HG03442 (cell line): ENCODE results near the gene SYCP2L.
"Not testable (repeated sequence)": the region's sequence is repeated elsewhere in the genome, so short reads cannot be mapped to it uniquely, and the experiment has no call there.

Experiments
- ATAC-seq: cut with Tn5 transposase; IDR thresholded peaks from one replicate; pipeline ENCODE4 v1.9.1; 2021; ENCODE audit warnings: mild to moderate bottlenecking, moderate library complexity; ENCODE audit not compliant: unreplicated experiment

Gene SYCP2L

DNA sequence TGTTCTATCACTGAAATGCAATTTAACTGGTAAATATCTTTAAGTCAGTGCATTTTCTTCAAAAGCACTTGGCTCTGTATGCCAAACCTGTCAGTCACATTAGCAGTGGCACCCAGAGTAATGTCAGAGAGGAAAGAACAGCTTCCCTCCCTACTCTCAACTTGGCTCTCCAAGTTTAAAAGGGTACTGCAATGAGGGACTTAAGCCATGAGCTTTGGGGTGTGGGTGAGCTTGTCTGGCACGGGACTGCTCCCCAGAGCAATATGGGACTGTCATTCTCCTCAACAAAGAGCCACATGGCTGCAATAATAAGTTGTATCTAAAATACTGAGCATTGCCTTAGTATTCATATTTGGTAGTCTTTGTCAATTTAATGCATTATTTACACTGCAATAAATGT is 9.0 kb upstream of the SYCP2L start:
- no peak for ATAC-seq

DNA sequence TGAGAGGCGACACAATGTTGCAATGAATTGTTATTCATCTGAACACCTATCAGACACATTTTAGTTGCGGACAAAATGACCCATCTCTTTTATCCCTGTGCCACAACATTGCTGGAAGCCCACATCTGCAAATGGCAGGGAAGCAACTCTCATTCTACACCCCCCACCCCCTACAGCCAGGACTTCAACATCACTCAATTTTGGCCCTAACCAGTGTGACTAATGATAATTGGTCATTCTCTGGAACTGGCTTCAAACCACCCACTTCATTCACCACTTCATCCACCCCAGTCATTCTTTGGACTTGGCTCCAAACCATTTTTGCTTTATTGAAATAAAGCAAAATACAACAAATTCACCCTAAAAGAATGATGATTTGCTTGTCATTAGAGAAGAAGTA is 6.5 kb upstream of the SYCP2L start:
- no peak for ATAC-seq

DNA sequence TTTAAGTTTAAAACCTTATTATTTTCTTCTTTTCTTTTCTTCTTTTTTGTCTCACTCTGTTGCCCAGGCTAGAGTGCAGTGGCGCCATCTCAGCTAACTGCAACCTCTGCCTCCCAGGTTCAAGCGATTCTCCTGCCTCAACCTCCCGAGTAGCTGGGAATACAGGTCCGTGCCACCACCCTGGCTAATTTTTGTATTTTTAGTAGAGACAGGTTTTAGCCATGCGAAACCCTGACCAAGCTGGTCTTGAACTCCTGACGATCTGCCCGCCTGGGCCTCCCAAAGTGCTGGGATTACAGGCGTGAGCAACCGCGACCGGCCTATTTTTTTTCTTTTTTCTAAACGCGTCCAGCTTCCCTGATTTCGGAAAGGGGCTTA is 4.6 kb upstream of the SYCP2L start:
- not testable (repeated sequence) for ATAC-seq

DNA sequence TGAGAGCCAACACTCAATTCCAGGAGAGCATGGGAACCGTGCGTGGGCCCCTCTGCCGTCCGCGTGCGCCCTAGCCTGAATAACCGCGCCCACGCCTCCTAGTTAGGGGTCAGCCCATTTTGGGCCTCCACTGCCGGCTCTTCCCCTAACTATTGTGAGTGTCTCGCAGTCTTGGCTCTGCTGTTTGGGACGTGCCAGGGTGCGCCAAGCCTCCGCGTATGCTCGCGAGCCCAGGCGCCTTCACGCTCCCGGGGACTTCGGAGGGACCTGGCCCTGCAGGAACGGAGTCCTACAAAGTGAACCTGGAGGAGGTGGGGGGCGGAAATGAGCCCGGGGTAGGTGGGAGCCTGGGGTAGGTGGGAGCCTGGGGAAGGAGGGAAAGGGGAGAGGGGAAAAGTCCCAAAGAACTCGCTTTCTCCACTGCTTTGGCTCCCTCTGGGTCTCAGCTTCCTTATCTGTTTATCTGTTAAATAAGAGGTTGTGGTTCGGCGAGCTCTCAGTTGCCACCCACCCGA is 4.1 kb upstream of the SYCP2L start:
- ATAC-seq, result no peak

DNA sequence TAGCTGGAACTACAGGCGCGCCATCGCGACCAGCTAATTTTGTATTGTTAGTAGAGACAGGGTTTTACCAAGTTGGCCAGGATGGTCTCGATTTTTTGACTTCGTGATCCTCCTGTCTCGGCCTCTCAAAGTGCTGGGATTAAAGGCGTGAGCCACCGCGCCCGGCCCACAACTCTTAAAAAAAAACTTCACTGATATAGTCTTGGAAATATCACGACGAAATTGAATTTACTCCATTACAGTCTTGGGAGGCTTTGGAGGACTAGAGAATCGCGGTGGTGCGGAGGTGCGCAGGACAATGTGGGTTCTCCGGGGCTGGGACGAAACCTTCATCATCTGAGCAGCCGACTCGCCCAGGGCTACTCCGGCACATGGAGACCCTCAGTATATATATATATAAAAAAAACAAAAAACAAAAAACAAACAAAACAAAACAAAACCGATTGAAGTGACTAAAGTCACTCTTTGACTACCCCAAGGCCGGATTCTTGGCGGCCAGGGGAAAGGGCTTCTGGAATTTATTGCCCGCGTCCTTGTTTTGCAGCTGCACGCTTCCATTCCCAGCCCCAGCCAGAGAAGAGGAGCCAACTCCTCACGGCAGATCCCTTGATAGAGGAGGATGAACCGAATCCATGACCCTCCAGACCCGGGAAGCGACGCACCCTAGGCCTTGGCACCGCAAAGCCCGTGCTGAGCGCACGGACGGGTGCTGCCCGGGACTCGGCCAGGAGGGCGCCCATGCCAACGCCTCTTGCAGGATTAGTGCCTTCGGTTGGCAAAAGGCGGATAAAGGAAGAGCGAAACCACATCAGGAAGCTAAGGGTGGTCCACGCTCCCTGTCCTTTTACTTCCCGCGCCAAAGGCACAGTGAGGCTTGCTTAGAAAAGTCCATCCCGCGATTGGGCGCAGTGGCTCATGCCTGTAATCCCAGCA is 3.3 kb upstream of the SYCP2L start:
- no peak for ATAC-seq

DNA sequence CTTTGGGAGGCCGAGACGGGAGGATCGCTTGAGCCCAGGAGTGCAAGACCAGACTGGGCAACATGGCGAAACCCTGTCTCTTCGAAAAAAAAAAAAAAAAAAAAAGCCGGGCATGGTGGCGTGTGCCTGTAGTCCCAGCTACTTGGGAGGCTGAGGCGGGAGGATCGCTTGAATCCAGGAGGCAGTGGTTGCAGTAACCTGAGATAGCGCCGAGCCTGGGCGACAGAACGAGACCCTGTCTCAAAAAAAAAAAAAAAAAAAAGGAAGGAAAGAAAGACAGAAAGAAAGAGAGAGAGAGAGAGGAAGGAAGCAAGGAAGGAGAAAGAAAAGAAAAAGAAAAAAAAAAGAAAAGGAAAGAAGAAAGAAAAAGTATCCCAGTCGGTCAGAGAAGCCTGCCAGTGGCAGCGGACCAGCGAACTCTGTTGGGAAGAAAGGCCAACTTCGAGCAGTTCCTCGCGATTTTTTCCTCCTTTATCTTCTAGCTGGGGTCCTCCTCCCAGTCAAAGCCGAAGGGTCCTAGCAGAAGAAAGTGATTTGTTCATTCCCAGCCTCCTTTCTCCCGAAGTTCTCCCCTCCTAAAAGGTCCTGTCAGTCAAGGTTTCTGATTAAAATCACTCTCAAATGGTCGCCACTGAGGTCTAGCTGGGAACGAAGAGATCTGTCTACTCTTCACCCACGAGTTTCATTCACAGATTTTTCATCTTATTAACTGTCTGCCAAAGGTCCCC is 2.4 kb upstream of the SYCP2L start:
- ATAC-seq, result no peak

DNA sequence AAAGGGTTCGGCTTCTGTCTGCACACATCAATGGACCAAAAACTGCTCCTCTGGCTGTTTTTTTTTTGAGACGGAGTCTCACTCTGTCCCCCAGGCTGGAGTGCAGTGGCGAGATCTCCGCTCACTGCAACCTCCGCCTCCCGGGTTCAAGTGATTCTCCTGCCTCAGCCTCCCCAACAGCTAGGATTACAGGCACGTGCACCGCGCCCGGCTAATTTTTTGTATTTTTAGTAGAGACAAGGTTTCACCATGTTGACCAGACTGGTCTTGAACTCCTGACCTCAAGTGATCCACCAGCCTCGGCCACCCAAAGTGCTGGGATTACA is 524 bp upstream of the SYCP2L start:
- ATAC-seq, result not testable (repeated sequence)

DNA sequence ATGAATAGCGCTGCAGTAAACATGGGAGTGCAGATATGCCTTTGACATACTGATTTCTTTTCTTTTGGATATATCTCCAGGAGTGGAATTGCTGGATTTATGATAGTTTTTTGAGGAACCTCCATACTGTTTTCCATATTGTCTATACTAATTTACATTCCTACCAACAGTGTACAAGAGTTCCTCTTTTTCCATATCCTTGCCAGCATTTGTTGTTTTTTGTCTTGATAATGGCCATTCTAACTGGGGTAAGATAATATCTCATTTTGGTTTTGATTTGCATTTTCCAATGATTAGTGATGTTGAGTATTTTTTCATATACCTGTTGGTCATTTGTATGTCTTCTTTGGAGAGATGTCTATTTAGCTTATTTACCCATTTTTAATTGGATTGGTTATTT is 3.3 kb downstream of the SYCP2L start:
- no peak for ATAC-seq

DNA sequence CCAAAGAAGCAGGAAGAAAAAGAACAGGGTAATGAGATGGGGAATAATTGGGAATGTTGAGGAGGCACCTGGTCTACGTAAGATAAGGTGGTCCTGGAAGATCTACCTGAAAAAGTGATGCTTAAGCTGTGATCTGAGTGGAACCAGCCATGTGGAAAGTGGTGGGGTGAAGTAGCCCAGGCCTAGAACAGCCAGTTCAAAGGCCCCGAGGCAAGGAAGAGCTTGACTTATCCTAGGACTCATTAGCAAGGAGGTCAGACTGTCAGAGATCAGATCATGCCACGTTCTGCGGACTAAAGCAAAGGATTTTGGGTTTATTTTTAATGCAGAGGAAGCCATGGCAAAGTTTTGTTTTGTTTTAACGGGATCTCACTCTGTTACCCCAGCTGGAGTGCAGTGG is 5.1 kb downstream of the SYCP2L start:
- ATAC-seq, result no peak

DNA sequence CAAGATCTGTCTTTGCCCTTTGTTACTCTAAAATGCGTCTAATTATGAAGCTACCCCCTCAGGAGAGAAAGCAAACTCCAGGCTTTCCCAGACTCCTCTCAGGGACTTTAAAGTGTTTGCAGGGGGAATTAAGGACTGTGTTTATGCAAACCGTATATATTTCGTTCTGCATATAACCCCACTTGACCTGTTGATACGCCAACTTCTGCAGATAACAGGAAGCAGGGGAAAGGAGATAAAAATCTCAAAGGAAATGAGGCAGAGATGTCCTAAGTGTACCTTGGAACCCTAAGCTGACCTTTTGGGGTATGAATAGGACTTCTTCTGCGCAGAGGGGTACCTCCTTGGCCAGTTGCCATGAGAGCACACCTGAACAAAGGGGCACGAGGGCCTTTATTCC is 8.1 kb downstream of the SYCP2L start:
- ATAC-seq, result no peak

DNA sequence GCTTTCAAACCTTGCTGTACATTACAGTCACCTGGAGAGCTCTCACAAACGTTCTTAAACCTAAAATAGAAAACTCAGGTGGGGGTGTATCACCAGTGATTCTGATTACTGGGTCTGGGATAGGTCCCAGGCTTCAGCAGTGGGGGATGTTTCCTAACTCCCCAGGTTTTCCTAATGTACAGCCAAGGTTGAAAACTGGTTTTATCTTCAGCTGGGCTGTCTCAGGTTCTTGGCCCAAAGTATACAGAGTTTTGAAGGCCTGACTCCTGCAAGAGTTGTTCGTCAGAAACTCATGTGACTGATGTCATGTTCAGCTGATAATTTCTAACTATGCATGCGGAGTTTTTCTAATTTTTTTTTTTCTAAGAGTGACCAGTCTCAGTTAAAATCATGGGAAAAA is 9.8 kb downstream of the SYCP2L start:
- no peak for ATAC-seq

DNA sequence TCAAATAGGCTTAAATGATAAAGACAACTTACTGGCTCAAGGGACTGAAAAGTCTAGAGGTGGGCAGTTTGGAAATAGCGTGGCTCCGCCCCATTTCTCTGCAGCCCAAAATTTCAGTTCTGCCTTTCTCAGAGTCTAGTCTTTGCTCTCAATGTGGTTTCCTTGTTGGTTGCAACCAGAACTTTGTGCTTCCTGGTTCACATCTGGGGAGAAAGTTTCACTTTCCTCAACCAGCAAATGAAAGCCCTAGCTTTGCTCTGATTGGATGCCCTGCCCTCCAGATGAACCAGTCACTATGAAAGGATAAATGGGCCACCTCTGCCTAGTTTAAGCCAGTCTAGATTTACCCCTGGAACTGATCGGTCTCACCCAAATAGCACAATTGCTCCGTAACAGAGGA is 14.9 kb downstream of the SYCP2L start:
- ATAC-seq, result peak; percentile 92

DNA sequence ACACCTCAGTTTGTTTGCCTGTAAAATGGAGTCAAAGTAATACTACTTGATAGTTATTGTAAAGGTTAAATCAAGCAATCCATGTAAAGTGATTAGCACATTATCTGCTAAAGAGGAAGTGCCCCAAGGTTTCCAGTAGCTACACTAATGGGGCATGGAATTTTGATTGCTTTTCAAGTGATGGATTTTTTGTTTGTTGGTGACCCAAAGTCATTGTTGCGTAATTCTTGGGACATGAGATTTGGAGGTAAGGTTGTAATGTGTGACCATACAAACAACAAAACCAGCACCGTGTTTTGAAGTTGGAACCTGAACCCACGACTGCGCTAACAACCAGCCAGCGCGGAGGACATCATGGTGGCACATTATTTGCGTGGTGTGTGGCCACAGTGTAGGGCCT is 17.2 kb downstream of the SYCP2L start:
- ATAC-seq, result no peak

DNA sequence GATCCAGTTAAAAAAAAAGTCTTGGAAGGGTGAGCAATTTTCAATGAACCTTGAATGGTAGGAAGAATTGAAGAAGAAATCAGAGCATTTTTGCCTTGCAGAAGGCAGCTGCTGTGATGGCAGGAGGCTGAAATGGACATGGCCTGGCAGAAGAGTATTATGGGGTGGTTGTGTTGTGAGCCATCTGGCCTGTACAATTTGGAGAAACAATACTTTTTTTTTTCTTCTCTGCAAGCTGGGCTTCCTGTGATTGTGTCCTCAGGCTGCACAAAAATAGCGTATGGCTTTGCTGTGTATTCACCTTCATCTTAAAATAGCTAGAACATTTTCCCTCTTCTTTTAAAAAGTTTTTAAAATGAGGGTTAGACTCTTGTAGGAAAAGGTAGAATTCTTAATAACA is 21.4 kb downstream of the SYCP2L start:
- ATAC-seq, result no peak

DNA sequence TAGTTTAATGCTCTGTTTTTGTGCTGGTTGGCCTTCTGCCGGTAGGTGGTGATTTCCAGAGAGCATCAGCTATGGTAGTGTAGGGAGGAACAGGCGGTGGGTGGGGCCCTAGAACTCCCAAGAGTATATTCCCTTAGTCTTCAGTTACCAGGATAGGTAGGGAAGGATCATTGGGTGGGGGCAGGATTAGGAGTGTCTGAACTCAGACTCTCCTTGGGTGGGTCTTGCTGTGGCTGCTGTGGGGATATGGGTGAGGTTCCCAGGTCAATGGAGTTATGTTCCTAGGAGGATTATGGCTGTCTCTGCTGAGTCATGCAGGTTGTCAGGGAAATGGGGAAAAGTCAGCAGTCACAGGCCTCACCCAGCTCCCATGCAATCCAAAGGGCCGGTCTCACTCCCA is 32.7 kb downstream of the SYCP2L start:
- ATAC-seq, result not testable (repeated sequence)

DNA sequence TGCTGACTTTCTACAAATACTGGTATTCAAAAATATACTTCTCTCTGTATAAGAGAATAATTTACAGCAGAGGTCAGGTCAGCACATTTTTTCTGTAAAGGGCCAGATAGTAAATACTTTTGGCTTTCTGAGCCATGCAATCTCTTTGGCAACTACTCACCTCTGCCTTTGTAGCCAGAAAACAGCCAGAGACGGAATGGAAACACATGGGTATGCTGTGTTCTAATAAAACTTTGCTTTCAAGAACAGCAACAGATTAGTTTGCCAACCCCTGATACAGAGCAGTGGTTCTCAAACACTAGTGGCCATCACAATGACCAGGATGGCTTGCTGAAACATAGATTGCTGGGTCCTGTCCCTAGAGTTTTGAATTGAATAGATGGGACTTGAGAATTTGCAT is 46.3 kb downstream of the SYCP2L start:
- ATAC-seq, result no peak

DNA sequence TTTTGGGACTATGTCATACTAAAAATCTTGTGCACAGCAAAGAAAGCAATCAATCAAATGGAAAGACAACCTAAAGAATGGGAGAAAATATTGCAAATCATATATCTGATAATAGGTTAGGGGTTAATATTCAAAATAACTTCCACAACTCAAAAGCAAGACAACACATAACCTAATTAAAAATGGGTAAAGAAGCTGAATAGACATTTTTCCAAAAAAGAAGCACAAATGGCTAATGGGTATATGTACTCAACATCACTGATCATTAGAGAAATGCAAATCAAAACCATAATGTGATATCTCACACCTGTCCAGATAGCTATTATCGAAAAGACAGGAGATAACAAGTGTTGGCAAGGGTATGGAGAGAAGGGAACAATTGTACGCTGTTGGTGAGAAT is 53.0 kb downstream of the SYCP2L start:
- ATAC-seq, result no peak

DNA sequence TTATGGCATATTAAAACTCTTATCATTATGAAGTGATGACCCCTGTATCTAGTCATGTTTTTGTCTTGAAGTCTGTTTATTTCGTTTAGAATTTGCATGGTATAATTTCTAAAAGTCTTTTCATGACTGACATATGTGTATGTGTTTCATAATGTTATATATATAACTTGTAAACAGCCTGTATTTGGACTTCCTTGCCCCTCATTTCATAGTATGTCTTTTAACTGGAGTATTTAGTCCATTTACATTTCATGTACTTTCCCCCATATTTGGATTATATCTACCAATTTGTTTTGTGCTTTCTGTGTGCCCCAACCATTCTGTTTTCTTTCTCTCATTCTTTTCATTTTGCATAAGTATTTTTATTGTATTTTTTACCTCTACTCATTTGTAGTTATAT is 59.0 kb downstream of the SYCP2L start:
- no peak for ATAC-seq

DNA sequence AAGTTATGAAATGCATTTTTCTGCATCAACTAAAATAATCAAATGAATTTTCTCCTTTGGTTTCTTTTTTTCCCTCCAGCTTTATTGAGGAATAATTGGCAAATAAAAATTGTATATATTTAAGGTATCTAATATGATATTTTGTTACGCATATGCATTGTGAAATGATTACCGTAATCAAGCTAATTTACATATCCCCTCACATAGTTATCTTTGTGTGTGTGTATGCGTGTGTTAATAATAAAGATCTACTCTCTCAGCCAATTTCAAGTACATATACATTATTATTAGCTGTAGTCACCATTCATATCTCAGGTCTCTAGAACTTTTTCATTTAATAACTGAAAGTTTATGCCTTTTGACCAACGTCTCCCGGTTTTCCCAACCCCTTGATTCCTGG is 61.1 kb downstream of the SYCP2L start:
- no peak for ATAC-seq

DNA sequence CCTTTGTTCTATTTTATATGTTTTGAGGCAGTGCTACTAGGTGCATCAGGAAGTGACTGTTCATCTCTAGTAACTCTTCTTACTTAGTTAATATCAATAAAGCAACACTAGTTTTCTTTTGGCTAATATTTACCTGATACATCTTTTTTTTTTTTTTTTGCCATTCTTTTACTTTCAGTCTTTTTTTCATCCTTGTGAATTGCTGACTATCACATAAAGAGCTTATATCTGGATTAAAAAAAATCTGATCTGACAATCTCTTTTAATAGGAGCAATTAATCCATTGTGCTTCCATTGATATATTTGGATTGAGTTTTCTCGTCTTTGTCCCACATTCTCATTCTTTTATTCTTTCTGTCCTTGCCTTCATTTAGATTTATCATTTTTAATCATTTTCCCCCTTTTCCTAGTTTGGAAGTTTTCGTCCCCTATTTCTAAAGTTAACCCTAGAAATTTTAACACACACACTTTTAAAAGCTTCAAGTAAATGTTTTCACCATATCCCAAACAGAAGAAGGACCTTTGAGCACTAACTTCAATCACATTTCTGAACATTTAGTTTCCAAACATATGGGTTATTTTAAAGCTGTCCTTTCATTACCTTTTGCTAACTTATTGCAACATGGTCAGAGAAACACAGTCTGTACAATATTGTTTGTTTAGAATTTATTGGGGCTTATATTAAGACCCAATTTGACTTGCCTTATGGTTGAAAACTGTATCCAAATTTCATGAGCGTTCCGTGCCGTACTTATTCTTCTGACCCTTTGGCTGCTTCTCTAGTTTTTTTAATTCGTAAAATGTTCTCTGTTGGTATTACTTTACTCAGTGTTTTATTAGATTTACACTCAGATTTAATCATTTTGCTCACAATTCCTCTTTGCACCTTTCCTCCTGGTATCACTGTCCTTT is 63.0 kb downstream of the SYCP2L start:
- no peak for ATAC-seq

DNA sequence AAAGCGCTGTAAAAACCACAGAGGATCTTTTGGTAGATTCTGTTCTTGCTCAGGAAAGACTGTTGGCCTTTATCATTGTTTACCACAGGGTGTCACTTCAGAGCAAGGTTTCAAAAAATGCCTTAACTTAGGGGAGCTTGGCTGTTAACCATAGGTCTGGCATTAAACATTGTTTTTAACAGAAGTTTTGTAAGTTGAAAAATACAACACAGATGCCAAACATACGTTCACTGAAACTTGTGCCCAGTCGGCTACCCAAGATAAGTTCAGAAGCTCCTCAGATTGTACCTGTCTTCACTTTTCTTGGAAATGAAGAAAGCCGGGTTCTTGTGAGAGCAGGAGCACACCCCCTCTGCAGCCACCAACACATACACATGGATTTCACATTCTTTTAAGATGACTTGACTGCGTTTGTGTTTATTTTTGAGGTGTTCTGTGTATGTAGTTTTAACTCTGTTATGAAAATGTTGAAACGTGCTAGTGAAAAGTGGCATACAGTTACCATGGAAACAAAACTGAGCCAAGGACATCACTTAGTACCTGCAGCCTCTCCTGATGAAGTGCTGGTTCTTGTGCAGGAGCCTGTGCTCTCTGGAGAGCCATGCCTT is 64.9 kb downstream of the SYCP2L start:
- ATAC-seq, result no peak
